HG03342 (cell line): ENCODE measurements around the gene OR14I1.

Experiments
- ATAC-seq: cut with Tn5 transposase; IDR thresholded peaks from one replicate; pipeline ENCODE4 v1.9.1; 2021; ENCODE audit warnings: mild to moderate bottlenecking, moderate library complexity; ENCODE audit not compliant: unreplicated experiment

Gene OR14I1

GRCh38 chr1:248702714-248703113, at the start of gene OR14I1:
OR14I1 (minus strand) TSS chr1:248702766.
- no peak for ATAC-seq

GRCh38 chr1:248751635-248752034, 49.1 kb upstream of the OR14I1 start:
- ATAC-seq, result no peak

GRCh38 chr1:248751142-248751541, 48.6 kb upstream of the OR14I1 start:
- ATAC-seq, result no peak

GRCh38 chr1:248750496-248750895, 47.9 kb upstream of the OR14I1 start:
- no peak for ATAC-seq

GRCh38 chr1:248748211-248748610, 45.6 kb upstream of the OR14I1 start:
- ATAC-seq, result no peak

- no peak for ATAC-seq
These were observed 38.3 kb upstream of the OR14I1 start for GRCh38 chr1:248740876-248741275.

- no peak for ATAC-seq
These were observed 37.1 kb upstream of the OR14I1 start for GRCh38 chr1:248739572-248740205.

- no peak for ATAC-seq
These were observed 34.9 kb upstream of the OR14I1 start for GRCh38 chr1:248737457-248737856.

GRCh38 chr1:248736977-248737376, 34.4 kb upstream of the OR14I1 start:
- no peak for ATAC-seq

- no peak for ATAC-seq
These were observed 31.0 kb upstream of the OR14I1 start for GRCh38 chr1:248733566-248733965.

- no peak for ATAC-seq
These were observed 28.2 kb upstream of the OR14I1 start for GRCh38 chr1:248730507-248731335.

GRCh38 chr1:248714248-248714647, 11.7 kb upstream of the OR14I1 start:
- no peak for ATAC-seq

- ATAC-seq, result no peak
These were observed 7.8 kb upstream of the OR14I1 start for GRCh38 chr1:248710305-248710900.

- ATAC-seq, result no peak
These were observed 2.0 kb upstream of the OR14I1 start for GRCh38 chr1:248704606-248705005.

- ATAC-seq, result no peak
These were observed 1.1 kb upstream of the OR14I1 start for GRCh38 chr1:248703674-248704073.

GRCh38 chr1:248699099-248699498, 3.5 kb downstream of the OR14I1 start:
- no peak for ATAC-seq

GRCh38 chr1:248697907-248698306, 4.7 kb downstream of the OR14I1 start:
- ATAC-seq, result no peak

GRCh38 chr1:248696774-248697173, 5.8 kb downstream of the OR14I1 start:
- ATAC-seq, result no peak

- ATAC-seq, result no peak
These were observed 6.3 kb downstream of the OR14I1 start for GRCh38 chr1:248696261-248696660.

GRCh38 chr1:248695451-248696132, 7.0 kb downstream of the OR14I1 start:
- ATAC-seq, result no peak

GRCh38 chr1:248691567-248692155, 10.9 kb downstream of the OR14I1 start:
- no peak for ATAC-seq
